SU-DHL-6 (cell line): ENCODE results near the gene SLC47A2.

ENCODE experiments used
- EZH2phosphoT487 ChIP-seq: fragments of 200-600 bp; sonication (generic), shearing (Covaris generic); conservative IDR thresholded peaks from 2 replicates; pipeline ENCODE4 v1.6.1; 2018; ENCODE audit warnings: mild to moderate bottlenecking, antibody characterized with exemption, low read length, moderate library complexity, mixed read lengths
- TF ChIP-seq, protein P1 (sequence below): fragments of 200-600 bp; sonication (generic); IDR thresholded peaks from one replicate; pipeline ENCODE4 v1.5.1; 2017; ENCODE audit warnings: antibody characterized with exemption, mild to moderate bottlenecking, low read length, moderate library complexity; ENCODE audit not compliant: insufficient read depth, poor library complexity, severe bottlenecking

DNA sequence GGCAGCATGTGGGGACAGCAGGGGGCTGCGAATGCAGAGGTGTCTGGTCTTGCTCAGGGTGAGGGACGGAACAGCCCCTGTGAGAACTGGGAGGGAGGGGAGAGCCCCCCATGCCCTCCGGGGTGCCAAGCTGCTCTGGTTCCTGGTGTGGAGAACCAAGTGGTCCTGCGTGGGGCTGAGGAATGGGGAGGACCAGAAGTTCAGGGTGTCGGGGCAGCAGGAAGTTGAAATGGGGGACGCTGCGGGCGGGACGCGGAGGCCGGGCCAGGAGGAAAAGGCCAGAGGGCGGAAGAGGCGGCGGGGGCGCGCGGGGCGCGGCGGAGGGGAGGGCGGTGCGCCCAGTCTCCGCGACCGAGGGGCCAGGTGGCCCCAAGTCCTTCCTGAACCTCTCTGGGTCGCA is 28.1 kb upstream of the SLC47A2 start:
- TF ChIP-seq, protein P1, sequence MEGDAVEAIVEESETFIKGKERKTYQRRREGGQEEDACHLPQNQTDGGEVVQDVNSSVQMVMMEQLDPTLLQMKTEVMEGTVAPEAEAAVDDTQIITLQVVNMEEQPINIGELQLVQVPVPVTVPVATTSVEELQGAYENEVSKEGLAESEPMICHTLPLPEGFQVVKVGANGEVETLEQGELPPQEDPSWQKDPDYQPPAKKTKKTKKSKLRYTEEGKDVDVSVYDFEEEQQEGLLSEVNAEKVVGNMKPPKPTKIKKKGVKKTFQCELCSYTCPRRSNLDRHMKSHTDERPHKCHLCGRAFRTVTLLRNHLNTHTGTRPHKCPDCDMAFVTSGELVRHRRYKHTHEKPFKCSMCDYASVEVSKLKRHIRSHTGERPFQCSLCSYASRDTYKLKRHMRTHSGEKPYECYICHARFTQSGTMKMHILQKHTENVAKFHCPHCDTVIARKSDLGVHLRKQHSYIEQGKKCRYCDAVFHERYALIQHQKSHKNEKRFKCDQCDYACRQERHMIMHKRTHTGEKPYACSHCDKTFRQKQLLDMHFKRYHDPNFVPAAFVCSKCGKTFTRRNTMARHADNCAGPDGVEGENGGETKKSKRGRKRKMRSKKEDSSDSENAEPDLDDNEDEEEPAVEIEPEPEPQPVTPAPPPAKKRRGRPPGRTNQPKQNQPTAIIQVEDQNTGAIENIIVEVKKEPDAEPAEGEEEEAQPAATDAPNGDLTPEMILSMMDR: no peak
- TF ChIP-seq EZH2phosphoT487: no peak
